ENCODE data around the gene SART1. TPM values are rescaled to one million over a fixed set of nuclear protein-coding genes. Genes with fewer than 3 reads are reported as not detected.

The SART1 gene
- polyA plus RNA-seq (34.9 and 38.4 TPM in 2 replicates), polyA minus RNA-seq (31.4 and 57.5 TPM in 2 replicates)

- Histone ChIP-seq H3K36me3 (ENCODE audit: insufficient read depth, low read length) (no peaks in the 10 kb centered on the region), H3K4me2 (ENCODE audit: low read length) (peak within 1 kb of the TSS; percentile 68), H3K27ac (ENCODE audit: low read length) (peak within 1 kb of the TSS; percentile 94), H4K20me1 (ENCODE audit: insufficient read depth) (no peaks in the 10 kb centered on the region), H3K9me2 (ENCODE audit: insufficient read depth, low read length) (no peaks in the 10 kb centered on the region), H3F3A (ENCODE audit: insufficient read depth, low read length, poor library complexity, severe bottlenecking) (no peaks in the 10 kb centered on the region), H2AFZ (ENCODE audit: low read depth, low read length) (peak within 1 kb of the TSS; percentile 98), H3K9me3 (ENCODE audit: low read length) (no peaks in the 10 kb centered on the region), H3K79me2 (replicated peaks; ENCODE audit: insufficient read depth, low read length) (peaks cover 19% of the 10 kb centered on the region), H3K9ac (ENCODE audit: low read length) (peak within 1 kb of the TSS; percentile 95), H3K4me3 (ENCODE audit: low read length) (peak within 1 kb of the TSS; percentile 97), H3K27me3 (ENCODE audit: insufficient read depth, low read depth, low read length) (no peaks in the 10 kb centered on the region)
- TF ChIP-seq EZH2 (IDR thresholded peaks at IDR 0.05; ENCODE audit: borderline replicate concordance, insufficient read depth, low read length, poor library complexity, severe bottlenecking) (no peak), EP300 (conservative IDR thresholded peaks at IDR 0.05; ENCODE audit: poor library complexity, severe bottlenecking) (peak; percentile 57), MXI1 (conservative IDR thresholded peaks at IDR 0.05; ENCODE audit: poor library complexity, severe bottlenecking) (peak; percentile 92), SMC3 (conservative IDR thresholded peaks at IDR 0.05; ENCODE audit: poor library complexity) (peak; percentile 59), POLR2AphosphoS5 (IDR thresholded peaks at IDR 0.05) (peak; percentile 93), TAF1 (IDR thresholded peaks at IDR 0.05; ENCODE audit: low read depth) (peak; percentile 92), RAD21 (conservative IDR thresholded peaks at IDR 0.05) (no peak), CTCF (IDR thresholded peaks at IDR 0.05; ENCODE audit: poor library complexity, severe bottlenecking) (peak; percentile 23), REST (IDR thresholded peaks at IDR 0.05; ENCODE audit: borderline replicate concordance) (peak; percentile 86)
Measured at GRCh38 chr11:65961267-65962140, at the start of gene SART1. SART1 (plus strand) TSS chr11:65961734; CDS start chr11:65961781, 47 bp downstream.

GRCh38 chr11:65912845-65913244 lies 48.7 kb upstream of the SART1 start:
- Histone ChIP-seq H3K27me3 (ENCODE audit: insufficient read depth, low read depth, low read length) (no peaks in the 10 kb centered on the region), H3F3A (ENCODE audit: insufficient read depth, low read length, poor library complexity, severe bottlenecking) (no peaks in the 10 kb centered on the region), H3K4me2 (ENCODE audit: low read length) (no peak overlapping the region), H3K9me3 (ENCODE audit: low read length) (no peaks in the 10 kb centered on the region), H3K9ac (ENCODE audit: low read length) (no peak overlapping the region), H2AFZ (ENCODE audit: low read depth, low read length) (no peak overlapping the region), H3K4me3 (ENCODE audit: low read length) (no peak overlapping the region), H4K20me1 (ENCODE audit: insufficient read depth) (no peaks in the 10 kb centered on the region), H3K27ac (ENCODE audit: low read length) (no peak overlapping the region), H3K79me2 (replicated peaks; ENCODE audit: insufficient read depth, low read length) (peaks cover 3% of the 10 kb centered on the region), H3K36me3 (ENCODE audit: insufficient read depth, low read length) (no peaks in the 10 kb centered on the region), H3K9me2 (ENCODE audit: insufficient read depth, low read length) (no peaks in the 10 kb centered on the region)
- TF ChIP-seq CTCF (IDR thresholded peaks at IDR 0.05; ENCODE audit: poor library complexity, severe bottlenecking) (no peak), SMC3 (conservative IDR thresholded peaks at IDR 0.05; ENCODE audit: poor library complexity) (no peak), REST (IDR thresholded peaks at IDR 0.05; ENCODE audit: borderline replicate concordance) (no peak), EP300 (conservative IDR thresholded peaks at IDR 0.05; ENCODE audit: poor library complexity, severe bottlenecking) (no peak), MXI1 (conservative IDR thresholded peaks at IDR 0.05; ENCODE audit: poor library complexity, severe bottlenecking) (no peak), EZH2 (IDR thresholded peaks at IDR 0.05; ENCODE audit: borderline replicate concordance, insufficient read depth, low read length, poor library complexity, severe bottlenecking) (no peak), TAF1 (IDR thresholded peaks at IDR 0.05; ENCODE audit: low read depth) (no peak), POLR2AphosphoS5 (IDR thresholded peaks at IDR 0.05) (no peak), RAD21 (conservative IDR thresholded peaks at IDR 0.05) (no peak)
